Measurements from ENCODE around the gene LGALS4. TPM values are rescaled to one million over a fixed set of nuclear protein-coding genes. Genes with fewer than 3 reads are reported as not detected.

The LGALS4 gene
- total and polyA plus RNA-seq, 9 of the 15 experiments (the other 6 are each of a cell fraction or from before 2014, with no cell fraction given) = 0.08 to 1.1 (median 0.30) TPM; not detected in 3

- no peak for TF ChIP-seq DMBX1 (CRISPR knock-in tag; IDR thresholded peaks at IDR 0.05; ENCODE audit: borderline replicate concordance)
- TF ChIP-seq ETV6 (IDR thresholded peaks at IDR 0.05; ENCODE audit: borderline replicate concordance in 1 of 2, low read depth in 2 of 2, low read length in 1 of 2) = no peak
- TF ChIP-seq ETV6 (CRISPR knock-in tag; IDR thresholded peaks at IDR 0.05; ENCODE audit: borderline replicate concordance) = no peak
- TF ChIP-seq ETS2 (tag; IDR thresholded peaks at IDR 0.05; ENCODE audit: borderline replicate concordance, poor library complexity, severe bottlenecking) = no peak
- no peak for TF ChIP-seq ZNF584 (CRISPR knock-in tag; IDR thresholded peaks at IDR 0.05; ENCODE audit: low read depth)
- TF ChIP-seq COPS2 (conservative IDR thresholded peaks at IDR 0.05) = no peak
- TF ChIP-seq CTCFL (IDR thresholded peaks at IDR 0.05; ENCODE audit: borderline replicate concordance, insufficient read depth, low read depth, low read length, poor library complexity, severe bottlenecking) = no peak
- TF ChIP-seq SP1 (CRISPR knock-in tag; IDR thresholded peaks at IDR 0.05) = peak; percentile 54; the same call in 1 of the 2 replicates
- TF ChIP-seq ELF1 (tag; IDR thresholded peaks at IDR 0.05) = no peak
- no peak for TF ChIP-seq RNF219 (CRISPR knock-in tag; IDR thresholded peaks at IDR 0.05)
- no peak for TF ChIP-seq THRA (IDR thresholded peaks at IDR 0.05)
- no peak for TF ChIP-seq ZNF668 (CRISPR knock-in tag; IDR thresholded peaks at IDR 0.05)
- no peak for TF ChIP-seq CREB1 (IDR thresholded peaks at IDR 0.05)
- TF ChIP-seq CREB1 (CRISPR knock-in tag; IDR thresholded peaks at IDR 0.05) = 0 out of 2 replicates have a peak, but pooled peaks have one; percentile 21
- TF ChIP-seq XRCC5 (IDR thresholded peaks at IDR 0.05; ENCODE audit: low read depth, low read length) = no peak
- no peak for TF ChIP-seq PATZ1 (CRISPR knock-in tag; IDR thresholded peaks at IDR 0.05; ENCODE audit: borderline replicate concordance)
- no peak for TF ChIP-seq TEAD1 (CRISPR knock-in tag; IDR thresholded peaks at IDR 0.05)
- no peak for TF ChIP-seq XRCC3 (IDR thresholded peaks at IDR 0.05)
These were observed 31.7 kb downstream of the LGALS4 start (continued) for GRCh38 chr19:38781058-38781457.
